HG03175 (cell line): ENCODE measurements around the gene ACE.

ENCODE experiments used
- ATAC-seq: cut with Tn5 transposase; IDR thresholded peaks from one replicate; pipeline ENCODE4 v1.9.1; 2021; ENCODE audit warnings: mild to moderate bottlenecking, moderate library complexity; ENCODE audit not compliant: unreplicated experiment

Gene ACE

GRCh38 chr17:63533433-63534077, 56.7 kb downstream of the ACE start:
- no peak for ATAC-seq

- no peak for ATAC-seq
Measured at GRCh38 chr17:63534078-63534570, 57.3 kb downstream of the ACE start.

GRCh38 chr17:63534816-63535455, 58.1 kb downstream of the ACE start:
- ATAC-seq, result no peak

GRCh38 chr17:63535640-63536039, 58.8 kb downstream of the ACE start:
- no peak for ATAC-seq

- no peak for ATAC-seq
Measured at GRCh38 chr17:63537001-63537400, 60.1 kb downstream of the ACE start.

- ATAC-seq, result no peak
Measured at GRCh38 chr17:63537991-63538692, 61.3 kb downstream of the ACE start.

- no peak for ATAC-seq
Measured at GRCh38 chr17:63538693-63539595, 62.1 kb downstream of the ACE start.

- no peak for ATAC-seq
Measured at GRCh38 chr17:63540590-63540989, 63.7 kb downstream of the ACE start.

GRCh38 chr17:63542218-63542545, 65.3 kb downstream of the ACE start:
- no peak for ATAC-seq

- ATAC-seq, result no peak
Measured at GRCh38 chr17:63542942-63543821, 66.3 kb downstream of the ACE start.

- ATAC-seq, result no peak
Measured at GRCh38 chr17:63543822-63544420, 67.1 kb downstream of the ACE start.

GRCh38 chr17:63544467-63545301, 67.8 kb downstream of the ACE start:
- no peak for ATAC-seq

- no peak for ATAC-seq
Measured at GRCh38 chr17:63546308-63547082, 69.6 kb downstream of the ACE start.

GRCh38 chr17:63547083-63547523, 70.2 kb downstream of the ACE start:
- ATAC-seq, result no peak
